22Rv1 (cell line): ENCODE data around the gene MEIS1.

Experiments used
- H3K27ac ChIP-seq: fragments of 450-650 bp; 2 replicates; pipeline ENCODE4 v1.5.1; 2017
- CTCF ChIP-seq: fragments of 450-650 bp; IDR thresholded peaks from 2 replicates; pipeline ENCODE4 v1.5.1; 2017; ENCODE audit warnings: mild to moderate bottlenecking
- ZFX ChIP-seq: fragments of 450-650 bp; IDR thresholded peaks from 2 replicates; pipeline ENCODE4 v1.6.1; 2017; ENCODE audit warnings: antibody characterized with exemption, borderline replicate concordance

MEIS1 gene

GRCh38 chr2:66437691-66438497 lies 3.0 kb downstream of the MEIS1 start:
- TF ChIP-seq CTCF (no peak), ZFX (no peak)

GRCh38 chr2:66438498-66438833 lies 3.5 kb downstream of the MEIS1 start:
- no peak for TF ChIP-seq ZFX
- TF ChIP-seq CTCF = no peak
- H3K27ac ChIP-seq = no peak overlapping the region

More at GRCh38 chr2:66437691-66438497, 3.0 kb downstream of the MEIS1 start:
- no peak overlapping the region for H3K27ac ChIP-seq

GRCh38 chr2:66438891-66439811 lies 4.2 kb downstream of the MEIS1 start:
- H3K27ac ChIP-seq = no peak overlapping the region
- TF ChIP-seq ZFX (no peak), CTCF (no peak)

GRCh38 chr2:66439812-66440542 lies 5.1 kb downstream of the MEIS1 start:
- H3K27ac ChIP-seq = no peak overlapping the region
- TF ChIP-seq CTCF = no peak
- no peak for TF ChIP-seq ZFX

- TF ChIP-seq ZFX = no peak
- no peak for TF ChIP-seq CTCF
- H3K27ac ChIP-seq = no peak overlapping the region
Observed at GRCh38 chr2:66440708-66441497, 6.0 kb downstream of the MEIS1 start.

- TF ChIP-seq ZFX = no peak
- H3K27ac ChIP-seq = no peak overlapping the region
Observed at GRCh38 chr2:66441581-66442320, 6.8 kb downstream of the MEIS1 start.
